ENCODE measurements around the gene IQSEC1. TPM values are rescaled to one million over a fixed set of nuclear protein-coding genes. Genes with fewer than 3 reads are reported as not detected.

IQSEC1 gene
- total and polyA plus RNA-seq, 2 of the 8 experiments (the other 6 are each of a cell fraction or from before 2014, with no cell fraction given) = 6.8 to 28.8 TPM

DNA sequence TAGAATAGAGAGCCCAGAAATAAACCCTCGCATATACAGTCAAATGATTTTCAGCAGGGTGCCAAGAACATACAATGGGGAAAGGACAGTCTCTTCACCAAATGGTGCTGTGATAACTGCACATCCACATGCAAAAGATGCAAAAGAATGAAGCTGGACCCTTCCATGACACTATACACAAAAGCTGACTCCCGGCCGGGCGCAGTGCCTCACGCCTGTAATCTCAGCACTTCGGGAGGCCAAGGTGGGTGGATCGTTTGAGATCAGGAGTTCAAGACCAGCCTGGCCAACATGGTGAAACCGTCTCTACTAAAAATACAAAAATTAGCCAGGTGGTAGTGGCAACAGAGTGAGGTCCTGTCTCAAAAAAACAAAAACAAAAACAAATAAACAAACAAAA, 43.2 kb upstream of the IQSEC1 start:
- no peak overlapping the region for H3K18ac ChIP-seq (ENCODE audit: extremely low read depth, low read length)
- no peak overlapping the region for H2BK15ac ChIP-seq (ENCODE audit: low read length)
- H3K9me3 ChIP-seq (ENCODE audit: insufficient read depth in 2 of 2, low read depth in 1 of 2, low read length in 1 of 2) = no peaks in the 10 kb centered on the region
- H2BK5ac ChIP-seq (ENCODE audit: low read depth, low read length) = no peak overlapping the region
- H4K5ac ChIP-seq (ENCODE audit: insufficient read length, low read depth, low read length) = no peak overlapping the region
- no peak overlapping the region for H3K27ac ChIP-seq (ENCODE audit: low read depth, low read length)
- H3K56ac ChIP-seq (replicated peaks; ENCODE audit: insufficient read length, low read depth, low read length) = no peak overlapping the region
- H3K9ac ChIP-seq (replicated peaks in 1 of 4; ENCODE audit: extremely low read depth in 1 of 4, low read depth in 3 of 4, low read length in 3 of 4) = no peak overlapping the region
- H3K23ac ChIP-seq (ENCODE audit: insufficient read length) = no peak overlapping the region
- no peak overlapping the region for H2BK12ac ChIP-seq (ENCODE audit: low read depth, low read length)
- 97% methylated on average over 8 of the region's 8 CpGs; no CpG with 5 or more reads in 1 of the 2 experiments for WGBS, 2 experiments (ENCODE audit: extremely low coverage in 1 of 2, insufficient coverage in 1 of 2, insufficient read length in 1 of 2, insufficient replicate concordance in 2 of 2, low coverage in 1 of 2, low lambda C conversion rate in 2 of 2, missing lambda C conversion rate in 1 of 2)
- H3K79me2 ChIP-seq (ENCODE audit: control insufficient read depth in 1 of 2, insufficient read depth in 2 of 2, low read length in 2 of 2) = no peaks in the 10 kb centered on the region
- H3K4ac ChIP-seq (replicated peaks; ENCODE audit: insufficient read length, low read depth, low read length) = no peak overlapping the region
- H3K79me1 ChIP-seq (ENCODE audit: low read depth, low read length) = no peaks in the 10 kb centered on the region
- no peak overlapping the region for H2BK120ac ChIP-seq (replicated peaks; ENCODE audit: low read depth, low read length)
- H4K91ac ChIP-seq (replicated peaks; ENCODE audit: insufficient read length, low read length) = no peak overlapping the region
- no peaks in the 10 kb centered on the region; a peak in 1 of 7 replicates for H3K4me1 ChIP-seq (replicated peaks in 1 of 4; ENCODE audit: control insufficient read depth in 3 of 4, insufficient read depth in 4 of 4, low read length in 3 of 4)
- ChIA-PET CTCF (ENCODE audit: partially characterized antibody) (interaction anchor here (1.2 to 2.8 kb wide), 4 partner anchors 8 to 24 kb away, joined by 3 to 13 read pairs (median 8); no protein-coding TSS in a partner anchor), POLR2A (ENCODE audit: partially characterized antibody) (no interaction called here)
- H2AFZ ChIP-seq (ENCODE audit: low read length) = no peak overlapping the region
- no peak overlapping the region for H4K8ac ChIP-seq (ENCODE audit: extremely low read depth, insufficient read depth, low read length)
- H2BK20ac ChIP-seq (ENCODE audit: low read length) = no peak overlapping the region
- H2AK5ac ChIP-seq (ENCODE audit: low read depth, low read length) = no peak overlapping the region
- no peak overlapping the region for H3K4me2 ChIP-seq (ENCODE audit: insufficient read depth in 1 of 2, low read depth in 2 of 2, low read length in 2 of 2)
- H3K4me3 ChIP-seq (ENCODE audit: extremely low read depth in 1 of 4, insufficient read depth in 2 of 4, low read depth in 3 of 4, low read length in 4 of 4) = no peak overlapping the region
- DNase-seq (ENCODE audit: low read depth in 1 of 2, low spot score in 2 of 2) (no peak), FAIRE-seq (no peak)
- no peaks in the 10 kb centered on the region for H3K36me3 ChIP-seq (ENCODE audit: control insufficient read depth in 2 of 4, insufficient read depth in 4 of 4, low read length in 3 of 4)
- H4K20me1 ChIP-seq (replicated peaks in 1 of 2; ENCODE audit: control insufficient read depth in 1 of 2, insufficient read depth in 2 of 2, low read length in 2 of 2) = peaks cover 0 to 7% of the 10 kb centered on the region in 2 experiments
- H3K27me3 ChIP-seq (replicated peaks in 1 of 4; ENCODE audit: control insufficient read depth in 3 of 4, extremely low read depth in 1 of 4, insufficient read depth in 3 of 4, low read length in 3 of 4) = no peaks in the 10 kb centered on the region
- no peak overlapping the region for H3K14ac ChIP-seq (ENCODE audit: insufficient read length)
- peaks cover 3% of the 10 kb centered on the region; the same call in 1 of the 2 replicates for H3K23me2 ChIP-seq (ENCODE audit: low read depth, low read length)
- TF ChIP-seq HDAC2 (IDR thresholded peaks at IDR 0.05; ENCODE audit: borderline replicate concordance in 1 of 2, low read depth in 2 of 2, low read length in 2 of 2) (no peak), TEAD4 (IDR thresholded peaks at IDR 0.05; ENCODE audit: low read depth, low read length) (no peak), CEBPB (IDR thresholded peaks at IDR 0.05; ENCODE audit: low read depth, low read length) (no peak), ASH2L (IDR thresholded peaks at IDR 0.05; ENCODE audit: low read length) (no peak), SIX5 (IDR thresholded peaks at IDR 0.05; ENCODE audit: low read depth, low read length) (no peak), HDAC6 (IDR thresholded peaks at IDR 0.05; ENCODE audit: low read depth, low read length) (no peak), GTF2F1 (IDR thresholded peaks at IDR 0.05; ENCODE audit: borderline replicate concordance, low read depth, low read length) (no peak), KDM4A (IDR thresholded peaks at IDR 0.05; ENCODE audit: low read depth, low read length, severe bottlenecking) (no peak), POLR2A (IDR thresholded peaks at IDR 0.05; ENCODE audit: control extremely low read depth in 1 of 2, low read depth in 2 of 2, low read length in 2 of 2) (no peak), SAP30 (IDR thresholded peaks at IDR 0.05; ENCODE audit: insufficient read depth, insufficient replicate concordance, low read length) (no peak), KDM5A (IDR thresholded peaks at IDR 0.05; ENCODE audit: low read length) (no peak), EZH2 (IDR thresholded peaks at IDR 0.05; ENCODE audit: low read depth, low read length, severe bottlenecking) (no peak), JUND (IDR thresholded peaks at IDR 0.05; ENCODE audit: low read length) (no peak), YY1 (IDR thresholded peaks at IDR 0.05; ENCODE audit: low read depth, low read length) (no peak)
- TF ChIP-seq, protein P1, sequence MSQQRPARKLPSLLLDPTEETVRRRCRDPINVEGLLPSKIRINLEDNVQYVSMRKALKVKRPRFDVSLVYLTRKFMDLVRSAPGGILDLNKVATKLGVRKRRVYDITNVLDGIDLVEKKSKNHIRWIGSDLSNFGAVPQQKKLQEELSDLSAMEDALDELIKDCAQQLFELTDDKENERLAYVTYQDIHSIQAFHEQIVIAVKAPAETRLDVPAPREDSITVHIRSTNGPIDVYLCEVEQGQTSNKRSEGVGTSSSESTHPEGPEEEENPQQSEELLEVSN (IDR thresholded peaks at IDR 0.05) = no peak
